HepG2 (cell line): ENCODE data around the gene RNASE11. TPM values are rescaled to one million over a fixed set of nuclear protein-coding genes. Genes with fewer than 3 reads are reported as not detected.
A peak's percentile ranks its signal among the peaks of the same experiment; 100 is the strongest.

Source experiments
- AKAP8 ChIP-seq: sonication (generic); formaldehyde crosslinking; IDR thresholded peaks from 2 replicates; pipeline ENCODE4 v1.5.1; 2020; ENCODE audit warnings: mild to moderate bottlenecking, missing genetic modification reagents
- ASH2L ChIP-seq: fragments of 300-600, 200-600 bp; sonication (generic); IDR thresholded peaks from 2 replicates; pipeline ENCODE4 v1.7.0; 2017; ENCODE audit warnings: low read depth, mild to moderate bottlenecking, moderate library complexity, mixed read lengths, low read length; ENCODE audit not compliant: insufficient read length
- EED ChIP-seq: sonication (generic); formaldehyde crosslinking; IDR thresholded peaks from 2 replicates; pipeline ENCODE4 v1.5.0; 2020; ENCODE audit warnings: mild to moderate bottlenecking, missing genetic modification reagents
- HHEX ChIP-seq: IDR thresholded peaks from 2 replicates; pipeline ENCODE4 v1.6.1; 2016; ENCODE audit warnings: control low read depth
- MTA1 ChIP-seq: sonication (generic); formaldehyde crosslinking; IDR thresholded peaks from 2 replicates; pipeline ENCODE4 v1.4.0; 2020; ENCODE audit warnings: missing genetic modification reagents, mild to moderate bottlenecking, borderline replicate concordance
- RFXANK ChIP-seq: IDR thresholded peaks from 2 replicates; pipeline ENCODE4 v1.6.1; 2016
- RXRB ChIP-seq: IDR thresholded peaks from 2 replicates; pipeline ENCODE4 v1.6.1; 2016; ENCODE audit warnings: borderline replicate concordance, missing genetic modification reagents, missing compliant biosample characterization
- SCMH1 ChIP-seq: sonication (generic); formaldehyde crosslinking; IDR thresholded peaks from 2 replicates; pipeline ENCODE4 v1.9.0; 2021; ENCODE audit warnings: missing genetic modification reagents, mild to moderate bottlenecking, borderline replicate concordance
- TBL1XR1 ChIP-seq: fragments of 150-350 bp; IDR thresholded peaks from 2 replicates; pipeline ENCODE4 v1.6.1; 2014; ENCODE audit warnings: borderline replicate concordance, low read length; ENCODE audit not compliant: partially characterized antibody
- ZNF432 ChIP-seq: sonication (generic); formaldehyde crosslinking; IDR thresholded peaks from 2 replicates; pipeline ENCODE4 v1.5.0; 2020; ENCODE audit warnings: missing genetic modification reagents, mild to moderate bottlenecking, borderline replicate concordance
- ZNF709 ChIP-seq: sonication (generic); formaldehyde crosslinking; IDR thresholded peaks from 2 replicates; pipeline ENCODE4 v1.5.0; 2020; ENCODE audit warnings: mild to moderate bottlenecking, missing genetic modification reagents
- ZNF761 ChIP-seq: sonication (generic); formaldehyde crosslinking; conservative IDR thresholded peaks from 2 replicates; pipeline ENCODE4 v1.4.0; 2020; ENCODE audit warnings: mild to moderate bottlenecking, missing genetic modification reagents
- polyA plus RNA-seq, 8 experiments: library from polyadenylated mRNA; depleted of rRNA in 3 of 8; stranded (reverse) in 7 of 8; unstranded in 1 of 8; fragments of >200 nt; fragmentation: Illumina TruSeq in 4 of 8; extraction: Trizol in 4 of 8; gene quantifications; 2 replicates each; pipeline versions ENCODE4 v1.2.1 to v1.2.3, GENCODE V29; 2011 to 2016; ENCODE audit warnings: low read depth in 4 of 8, missing spikeins in 1 of 8, mixed read lengths in 1 of 8; ENCODE audit not compliant: insufficient read depth in 1 of 8
- total RNA-seq, 5 experiments: library from RNA; depleted of rRNA; stranded (reverse); fragments of >200 nt; fragmentation: Illumina TruSeq; extraction: Trizol; gene quantifications; 2 replicates each; pipeline ENCODE4 v1.2.3, GENCODE V29; 2016; ENCODE audit warnings: low read depth in 1 of 5
- TF ChIP-seq, protein P1 (sequence below): sonication (generic); formaldehyde crosslinking; IDR thresholded peaks from one replicate; pipeline ENCODE4 v1.5.1; 2020; ENCODE audit warnings: mild to moderate bottlenecking, missing genetic modification reagents; ENCODE audit errors: not compliant biosample characterization
- TF ChIP-seq, protein P2 (sequence below): sonication (generic); formaldehyde crosslinking; IDR thresholded peaks from 2 replicates; pipeline ENCODE4 v1.4.0; 2020; ENCODE audit warnings: missing genetic modification reagents, low read depth, mild to moderate bottlenecking, borderline replicate concordance
- TF ChIP-seq, protein P3 (sequence below), 2 experiments: IDR thresholded peaks; 2 replicates each; pipeline ENCODE4 v1.6.1; 2011 to 2012; ENCODE audit warnings: low read length in 2 of 2, borderline replicate concordance in 1 of 2, low read depth in 1 of 2, mild to moderate bottlenecking in 1 of 2, moderate library complexity in 1 of 2

The RNASE11 gene
- total and polyA plus RNA-seq, 2 of the 13 experiments (the other 11 are each of a cell fraction or from before 2014, with no cell fraction given), result not detected

DNA sequence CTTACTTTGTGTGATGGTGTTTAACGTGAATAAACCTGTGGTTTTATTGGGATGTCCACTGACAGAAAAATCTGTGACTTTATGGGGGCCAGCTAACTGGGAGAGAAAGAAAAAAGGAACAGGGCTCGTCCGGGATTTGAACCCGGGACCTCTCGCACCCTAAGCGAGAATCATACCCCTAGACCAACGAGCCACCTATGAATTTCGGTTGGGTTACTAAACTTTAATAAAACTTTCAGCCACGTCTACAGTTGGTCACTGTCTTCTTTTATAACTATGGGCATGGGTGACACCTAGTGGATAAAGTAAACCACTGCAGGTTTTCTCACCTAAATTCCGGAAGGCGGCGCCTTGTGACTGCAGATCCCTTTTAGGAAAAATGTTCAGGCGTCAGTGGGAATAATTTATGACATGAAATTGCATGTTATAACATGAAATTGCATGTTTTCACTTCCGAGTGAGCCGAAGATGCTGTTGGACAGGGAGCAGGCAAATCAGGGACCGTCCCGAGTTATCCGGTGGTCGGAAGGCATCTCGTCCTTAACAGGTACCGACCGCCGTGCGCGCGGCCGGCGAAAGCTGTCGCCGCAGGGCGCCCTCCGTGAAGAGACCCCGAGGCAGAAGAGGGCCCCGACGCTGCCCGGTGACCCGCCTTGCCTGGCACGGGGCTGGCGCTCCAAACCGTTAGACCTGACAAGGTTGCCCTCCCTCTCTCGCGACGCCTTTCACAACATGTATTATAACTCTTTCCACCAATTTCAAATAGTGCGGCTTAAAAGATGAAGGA is 21.6 kb upstream of the RNASE11 start (continued):
- TF ChIP-seq, protein P1, sequence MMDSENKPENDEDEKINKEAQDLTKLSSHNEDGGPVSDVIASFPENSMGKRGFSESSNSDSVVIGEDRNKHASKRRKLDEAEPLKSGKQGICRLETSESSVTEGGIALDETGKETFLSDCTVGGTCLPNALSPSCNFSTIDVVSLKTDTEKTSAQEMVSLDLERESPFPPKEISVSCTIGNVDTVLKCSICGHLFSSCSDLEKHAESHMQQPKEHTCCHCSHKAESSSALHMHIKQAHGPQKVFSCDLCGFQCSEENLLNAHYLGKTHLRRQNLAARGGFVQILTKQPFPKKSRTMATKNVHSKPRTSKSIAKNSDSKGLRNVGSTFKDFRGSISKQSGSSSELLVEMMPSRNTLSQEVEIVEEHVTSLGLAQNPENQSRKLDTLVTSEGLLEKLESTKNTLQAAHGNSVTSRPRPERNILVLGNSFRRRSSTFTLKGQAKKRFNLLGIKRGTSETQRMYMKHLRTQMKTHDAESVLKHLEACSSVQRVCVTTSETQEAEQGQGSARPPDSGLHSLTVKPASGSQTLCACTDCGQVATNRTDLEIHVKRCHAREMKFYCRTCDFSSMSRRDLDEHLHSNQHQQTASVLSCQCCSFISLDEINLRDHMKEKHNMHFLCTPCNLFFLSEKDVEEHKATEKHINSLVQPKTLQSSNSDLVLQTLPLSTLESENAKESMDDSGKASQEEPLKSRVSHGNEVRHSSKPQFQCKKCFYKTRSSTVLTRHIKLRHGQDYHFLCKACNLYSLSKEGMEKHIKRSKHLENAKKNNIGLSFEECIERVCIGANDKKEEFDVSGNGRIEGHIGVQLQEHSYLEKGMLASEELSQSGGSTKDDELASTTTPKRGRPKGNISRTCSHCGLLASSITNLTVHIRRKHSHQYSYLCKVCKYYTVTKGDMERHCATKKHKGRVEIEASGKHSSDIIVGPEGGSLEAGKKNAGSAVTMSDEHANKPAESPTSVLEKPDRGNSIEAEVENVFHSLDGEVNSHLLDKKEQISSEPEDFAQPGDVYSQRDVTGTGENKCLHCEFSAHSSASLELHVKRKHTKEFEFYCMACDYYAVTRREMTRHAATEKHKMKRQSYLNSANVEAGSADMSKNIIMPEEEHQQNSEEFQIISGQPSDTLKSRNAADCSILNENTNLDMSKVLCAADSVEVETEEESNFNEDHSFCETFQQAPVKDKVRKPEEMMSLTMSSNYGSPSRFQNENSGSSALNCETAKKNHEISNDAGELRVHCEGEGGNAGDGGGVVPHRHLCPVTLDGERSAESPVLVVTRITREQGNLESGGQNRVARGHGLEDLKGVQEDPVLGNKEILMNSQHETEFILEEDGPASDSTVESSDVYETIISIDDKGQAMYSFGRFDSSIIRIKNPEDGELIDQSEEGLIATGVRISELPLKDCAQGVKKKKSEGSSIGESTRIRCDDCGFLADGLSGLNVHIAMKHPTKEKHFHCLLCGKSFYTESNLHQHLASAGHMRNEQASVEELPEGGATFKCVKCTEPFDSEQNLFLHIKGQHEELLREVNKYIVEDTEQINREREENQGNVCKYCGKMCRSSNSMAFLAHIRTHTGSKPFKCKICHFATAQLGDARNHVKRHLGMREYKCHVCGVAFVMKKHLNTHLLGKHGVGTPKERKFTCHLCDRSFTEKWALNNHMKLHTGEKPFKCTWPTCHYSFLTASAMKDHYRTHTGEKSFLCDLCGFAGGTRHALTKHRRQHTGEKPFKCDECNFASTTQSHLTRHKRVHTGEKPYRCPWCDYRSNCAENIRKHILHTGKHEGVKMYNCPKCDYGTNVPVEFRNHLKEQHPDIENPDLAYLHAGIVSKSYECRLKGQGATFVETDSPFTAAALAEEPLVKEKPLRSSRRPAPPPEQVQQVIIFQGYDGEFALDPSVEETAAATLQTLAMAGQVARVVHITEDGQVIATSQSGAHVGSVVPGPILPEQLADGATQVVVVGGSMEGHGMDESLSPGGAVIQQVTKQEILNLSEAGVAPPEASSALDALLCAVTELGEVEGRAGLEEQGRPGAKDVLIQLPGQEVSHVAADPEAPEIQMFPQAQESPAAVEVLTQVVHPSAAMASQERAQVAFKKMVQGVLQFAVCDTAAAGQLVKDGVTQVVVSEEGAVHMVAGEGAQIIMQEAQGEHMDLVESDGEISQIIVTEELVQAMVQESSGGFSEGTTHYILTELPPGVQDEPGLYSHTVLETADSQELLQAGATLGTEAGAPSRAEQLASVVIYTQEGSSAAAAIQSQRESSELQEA (CRISPR knock-in tag), result no peak
- TF ChIP-seq HHEX (CRISPR knock-in tag) (no peak), EED (no peak), RXRB (CRISPR knock-in tag) (peak; percentile 36; the same call in 1 of the 2 replicates), ZNF709 (no peak), ZNF432 (CRISPR knock-in tag) (no peak), TBL1XR1 (no peak), MTA1 (peak; percentile 36; the same call in 1 of the 2 replicates), RFXANK (CRISPR knock-in tag) (peak; percentile 39; the same call in 1 of the 2 replicates), ASH2L (peak; percentile 97), SCMH1 (CRISPR knock-in tag) (no peak), AKAP8 (CRISPR knock-in tag) (no peak), ZNF761 (CRISPR knock-in tag) (no peak)
- TF ChIP-seq, protein P2, sequence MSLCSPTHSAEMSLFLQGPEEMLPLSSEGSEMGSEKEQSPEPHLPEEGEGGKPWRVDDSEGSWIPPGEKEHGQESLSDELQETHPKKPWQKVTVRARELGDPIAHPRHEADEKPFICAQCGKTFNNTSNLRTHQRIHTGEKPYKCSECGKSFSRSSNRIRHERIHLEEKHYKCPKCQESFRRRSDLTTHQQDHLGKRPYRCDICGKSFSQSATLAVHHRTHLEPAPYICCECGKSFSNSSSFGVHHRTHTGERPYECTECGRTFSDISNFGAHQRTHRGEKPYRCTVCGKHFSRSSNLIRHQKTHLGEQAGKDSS (CRISPR knock-in tag), result no peak
- TF ChIP-seq, protein P3, sequence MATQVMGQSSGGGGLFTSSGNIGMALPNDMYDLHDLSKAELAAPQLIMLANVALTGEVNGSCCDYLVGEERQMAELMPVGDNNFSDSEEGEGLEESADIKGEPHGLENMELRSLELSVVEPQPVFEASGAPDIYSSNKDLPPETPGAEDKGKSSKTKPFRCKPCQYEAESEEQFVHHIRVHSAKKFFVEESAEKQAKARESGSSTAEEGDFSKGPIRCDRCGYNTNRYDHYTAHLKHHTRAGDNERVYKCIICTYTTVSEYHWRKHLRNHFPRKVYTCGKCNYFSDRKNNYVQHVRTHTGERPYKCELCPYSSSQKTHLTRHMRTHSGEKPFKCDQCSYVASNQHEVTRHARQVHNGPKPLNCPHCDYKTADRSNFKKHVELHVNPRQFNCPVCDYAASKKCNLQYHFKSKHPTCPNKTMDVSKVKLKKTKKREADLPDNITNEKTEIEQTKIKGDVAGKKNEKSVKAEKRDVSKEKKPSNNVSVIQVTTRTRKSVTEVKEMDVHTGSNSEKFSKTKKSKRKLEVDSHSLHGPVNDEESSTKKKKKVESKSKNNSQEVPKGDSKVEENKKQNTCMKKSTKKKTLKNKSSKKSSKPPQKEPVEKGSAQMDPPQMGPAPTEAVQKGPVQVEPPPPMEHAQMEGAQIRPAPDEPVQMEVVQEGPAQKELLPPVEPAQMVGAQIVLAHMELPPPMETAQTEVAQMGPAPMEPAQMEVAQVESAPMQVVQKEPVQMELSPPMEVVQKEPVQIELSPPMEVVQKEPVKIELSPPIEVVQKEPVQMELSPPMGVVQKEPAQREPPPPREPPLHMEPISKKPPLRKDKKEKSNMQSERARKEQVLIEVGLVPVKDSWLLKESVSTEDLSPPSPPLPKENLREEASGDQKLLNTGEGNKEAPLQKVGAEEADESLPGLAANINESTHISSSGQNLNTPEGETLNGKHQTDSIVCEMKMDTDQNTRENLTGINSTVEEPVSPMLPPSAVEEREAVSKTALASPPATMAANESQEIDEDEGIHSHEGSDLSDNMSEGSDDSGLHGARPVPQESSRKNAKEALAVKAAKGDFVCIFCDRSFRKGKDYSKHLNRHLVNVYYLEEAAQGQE (IDR thresholded peaks at IDR 0.05; ENCODE audit: borderline replicate concordance in 1 of 2, low read depth in 1 of 2, low read length in 2 of 2), result no peak
